Ishikawa (cell line): ENCODE measurements around the gene RAI1.

ENCODE experiments used
- CEBPB ChIP-seq: IDR thresholded peaks from 2 replicates; pipeline ENCODE4 v1.6.1; 2012
- CREB1 ChIP-seq: IDR thresholded peaks from 2 replicates; pipeline ENCODE4 v1.6.1; 2012; ENCODE audit warnings: low read depth
- EGR1 ChIP-seq: IDR thresholded peaks from 2 replicates; pipeline ENCODE4 v1.6.1; 2012
- EP300 ChIP-seq: IDR thresholded peaks from 2 replicates; pipeline ENCODE4 v1.6.1; 2012; ENCODE audit warnings: borderline replicate concordance
- FOXM1 ChIP-seq: IDR thresholded peaks from 2 replicates; pipeline ENCODE4 v1.6.1; 2012; ENCODE audit warnings: low read depth, borderline replicate concordance
- MAX ChIP-seq: IDR thresholded peaks from 2 replicates; pipeline ENCODE4 v1.6.1; 2012
- NFIC ChIP-seq: IDR thresholded peaks from 2 replicates; pipeline ENCODE4 v1.6.1; 2012
- RAD21 ChIP-seq: IDR thresholded peaks from 2 replicates; pipeline ENCODE4 v1.6.1; 2012; ENCODE audit warnings: low read depth
- TAF1 ChIP-seq: IDR thresholded peaks from 2 replicates; pipeline ENCODE4 v1.6.1; 2012; ENCODE audit warnings: low read depth, mild to moderate bottlenecking
- TCF12 ChIP-seq: IDR thresholded peaks from 2 replicates; pipeline ENCODE4 v1.6.1; 2012; ENCODE audit warnings: low read depth
- TEAD4 ChIP-seq: IDR thresholded peaks from 2 replicates; pipeline ENCODE4 v1.6.1; 2012
- USF1 ChIP-seq: IDR thresholded peaks from 2 replicates; pipeline ENCODE4 v1.6.1; 2012
- YY1 ChIP-seq: IDR thresholded peaks from 2 replicates; pipeline ENCODE4 v1.6.1; 2012; ENCODE audit warnings: low read depth
- ZBTB7A ChIP-seq: IDR thresholded peaks from 2 replicates; pipeline ENCODE4 v1.6.1; 2012; ENCODE audit warnings: low read depth
- TF ChIP-seq, protein P1 (sequence below): IDR thresholded peaks from 2 replicates; pipeline ENCODE4 v1.6.1; 2012; ENCODE audit warnings: low read depth, mild to moderate bottlenecking

Gene RAI1

GRCh38 chr17:17840751-17841591 lies 159.7 kb downstream of the RAI1 start:
- TF ChIP-seq MAX (no peak), YY1 (0 out of 2 replicates have a peak, but pooled peaks have one; percentile 10), CEBPB (no peak)

- no peak for TF ChIP-seq MAX
- TF ChIP-seq, protein P1, sequence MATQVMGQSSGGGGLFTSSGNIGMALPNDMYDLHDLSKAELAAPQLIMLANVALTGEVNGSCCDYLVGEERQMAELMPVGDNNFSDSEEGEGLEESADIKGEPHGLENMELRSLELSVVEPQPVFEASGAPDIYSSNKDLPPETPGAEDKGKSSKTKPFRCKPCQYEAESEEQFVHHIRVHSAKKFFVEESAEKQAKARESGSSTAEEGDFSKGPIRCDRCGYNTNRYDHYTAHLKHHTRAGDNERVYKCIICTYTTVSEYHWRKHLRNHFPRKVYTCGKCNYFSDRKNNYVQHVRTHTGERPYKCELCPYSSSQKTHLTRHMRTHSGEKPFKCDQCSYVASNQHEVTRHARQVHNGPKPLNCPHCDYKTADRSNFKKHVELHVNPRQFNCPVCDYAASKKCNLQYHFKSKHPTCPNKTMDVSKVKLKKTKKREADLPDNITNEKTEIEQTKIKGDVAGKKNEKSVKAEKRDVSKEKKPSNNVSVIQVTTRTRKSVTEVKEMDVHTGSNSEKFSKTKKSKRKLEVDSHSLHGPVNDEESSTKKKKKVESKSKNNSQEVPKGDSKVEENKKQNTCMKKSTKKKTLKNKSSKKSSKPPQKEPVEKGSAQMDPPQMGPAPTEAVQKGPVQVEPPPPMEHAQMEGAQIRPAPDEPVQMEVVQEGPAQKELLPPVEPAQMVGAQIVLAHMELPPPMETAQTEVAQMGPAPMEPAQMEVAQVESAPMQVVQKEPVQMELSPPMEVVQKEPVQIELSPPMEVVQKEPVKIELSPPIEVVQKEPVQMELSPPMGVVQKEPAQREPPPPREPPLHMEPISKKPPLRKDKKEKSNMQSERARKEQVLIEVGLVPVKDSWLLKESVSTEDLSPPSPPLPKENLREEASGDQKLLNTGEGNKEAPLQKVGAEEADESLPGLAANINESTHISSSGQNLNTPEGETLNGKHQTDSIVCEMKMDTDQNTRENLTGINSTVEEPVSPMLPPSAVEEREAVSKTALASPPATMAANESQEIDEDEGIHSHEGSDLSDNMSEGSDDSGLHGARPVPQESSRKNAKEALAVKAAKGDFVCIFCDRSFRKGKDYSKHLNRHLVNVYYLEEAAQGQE: no peak
- TF ChIP-seq CEBPB: no peak
- TF ChIP-seq YY1: no peak
- TF ChIP-seq TAF1: no peak
- no peak for TF ChIP-seq FOXM1
- no peak for TF ChIP-seq RAD21
- no peak for TF ChIP-seq CREB1
- no peak for TF ChIP-seq USF1
- TF ChIP-seq TEAD4: no peak
- no peak for TF ChIP-seq ZBTB7A
- no peak for TF ChIP-seq EGR1
- no peak for TF ChIP-seq EP300
- no peak for TF ChIP-seq NFIC
- TF ChIP-seq TCF12: no peak
Observed at GRCh38 chr17:17841601-17842025, 160.4 kb downstream of the RAI1 start.

- TF ChIP-seq CREB1: no peak
Observed at GRCh38 chr17:17842111-17842876, 161.0 kb downstream of the RAI1 start.

- no peak for TF ChIP-seq EP300
- no peak for TF ChIP-seq MAX
- TF ChIP-seq NFIC: no peak
- no peak for TF ChIP-seq CREB1
Observed at GRCh38 chr17:17843096-17843495, 161.8 kb downstream of the RAI1 start.

- TF ChIP-seq MAX: no peak
- no peak for TF ChIP-seq FOXM1
Observed at GRCh38 chr17:17844079-17844478, 162.8 kb downstream of the RAI1 start.

DNA sequence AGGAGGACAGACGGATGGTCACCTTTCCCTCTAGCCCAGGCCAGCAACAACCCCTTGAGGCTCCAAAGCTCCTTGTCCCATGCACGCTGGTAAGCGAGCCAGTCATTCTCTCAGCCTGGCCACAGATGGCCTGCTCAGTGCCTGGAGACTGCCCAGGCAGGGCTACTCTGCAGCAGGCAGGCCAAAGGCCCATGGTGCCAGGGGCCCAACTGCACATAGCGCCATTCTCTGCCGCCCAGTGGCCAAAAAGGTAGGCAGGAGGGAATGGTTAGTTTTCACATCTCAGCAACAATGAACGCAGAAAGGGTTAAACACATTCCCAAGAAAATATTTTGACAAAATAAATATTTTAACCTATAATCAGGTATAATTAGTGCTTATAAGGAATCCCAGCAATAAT lies 163.2 kb downstream of the RAI1 start:
- TF ChIP-seq CEBPB (no peak), FOXM1 (no peak), YY1 (no peak), USF1 (no peak)
- TF ChIP-seq, protein P1: no peak
